K562 (cell line): ENCODE data around the gene ZC3H7B. TPM values are rescaled to one million over a fixed set of nuclear protein-coding genes. Genes with fewer than 3 reads are reported as not detected.

Experiments
- ATAC-seq: fragments of 200-7000 bp; cut with Tn5 transposase; 3 replicates; pipeline ENCODE4 v1.9.1; 2020; ENCODE audit warnings: moderate library complexity
- BruUV-seq: library from RNA; stranded (reverse); fragments of 400-500 nt; replicated peaks from 2 replicates; lab custom pipeline; 2021; lab: Mats Ljungman, UMichigan
- CTCF ChIA-PET: fragments of 300-600 bp; formaldehyde crosslinking; extraction: SDS; loops from one replicate; lab custom pipeline; 2021; ENCODE audit warnings: low intra/inter-chr PET ratio; lab: Yijun Ruan, JAX
- POLR2A ChIA-PET: fragments of 300-600, 350-650 bp; sonication (Branson Sonifier 250); formaldehyde crosslinking; extraction: SDS; loops from one replicate; lab custom pipeline; 2021; ENCODE audit warnings: antibody characterized with exemption, inconsistent platforms; lab: Yijun Ruan, JAX
- DNase-seq, 4 experiments: peaks; one replicate each; pipeline versions ENCODE4 v3.0.0 to v3.0.0-alpha.2; 2011 to 2018; ENCODE audit warnings: low spot score in 3 of 4, mixed read lengths in 3 of 4; ENCODE audit errors: extremely low read depth in 1 of 4
- FAIRE-seq: peaks from 2 replicates; lab custom pipeline; 2011; peaks lifted over from hg19 to GRCh38; lab: Jason Lieb, UNC
- H2AFZ ChIP-seq: 2 replicates; pipeline ENCODE4 v1.6.0; 2011; ENCODE audit warnings: low read depth, low read length, control low read depth, inconsistent platforms
- H3K27ac ChIP-seq: fragments of 200-600 bp; 3 replicates; pipeline ENCODE4 v1.8.0; 2011; ENCODE audit warnings: low read depth, mild to moderate bottlenecking, control low read depth, inconsistent platforms, low read length, moderate library complexity, mixed read lengths; ENCODE audit errors: extremely low read depth
- H3K27me3 ChIP-seq, 2 experiments: fragments of 300-600 bp in 1 of 2; 2 replicates in 1 of 2; 3 replicates in 1 of 2; pipeline versions ENCODE4 v1.6.0 to v1.8.0; 2011; ENCODE audit warnings: inconsistent platforms in 2 of 2, low read length in 2 of 2, mild to moderate bottlenecking in 1 of 2, mixed read lengths in 1 of 2, moderate library complexity in 1 of 2; ENCODE audit not compliant: control insufficient read depth in 2 of 2, insufficient read depth in 2 of 2
- H3K36me3 ChIP-seq: fragments of 300-600 bp; 3 replicates; pipeline ENCODE4 v1.8.0; 2011; ENCODE audit warnings: mild to moderate bottlenecking, low read length, inconsistent platforms; ENCODE audit not compliant: control insufficient read depth, insufficient read depth
- H3K4me1 ChIP-seq, 2 experiments: fragments of 200-600 bp in 1 of 2; replicated peaks in 1 of 2; 2 replicates in 1 of 2; 3 replicates in 1 of 2; pipeline versions ENCODE4 v1.5.1 to v1.8.0; 2011; ENCODE audit warnings: inconsistent platforms in 2 of 2, low read length in 2 of 2, mild to moderate bottlenecking in 1 of 2, mixed read lengths in 1 of 2, moderate library complexity in 1 of 2; ENCODE audit not compliant: control insufficient read depth in 2 of 2, insufficient read depth in 2 of 2
- H3K4me2 ChIP-seq: 2 replicates; pipeline ENCODE4 v1.6.1; 2011; ENCODE audit warnings: low read length, control low read depth, inconsistent platforms, mixed read lengths; ENCODE audit not compliant: insufficient read depth
- H3K4me3 ChIP-seq: fragments of 200-600 bp; sonication (generic), shearing (Covaris generic); 2 replicates; pipeline ENCODE4 v1.5.1; 2016; ENCODE audit warnings: control low read depth, inconsistent platforms
- H3K79me2 ChIP-seq: fragments of 200-600 bp; 3 replicates; pipeline ENCODE4 v1.8.0; 2011; ENCODE audit warnings: low read length, inconsistent platforms; ENCODE audit not compliant: control insufficient read depth, insufficient read depth
- H3K9ac ChIP-seq, 2 experiments: 2 replicates each; pipeline versions ENCODE4 v1.6.0 to v1.6.1; 2011; ENCODE audit warnings: low read depth in 2 of 2, low read length in 2 of 2, control low read depth in 1 of 2, inconsistent platforms in 1 of 2, mild to moderate bottlenecking in 1 of 2, mixed read lengths in 1 of 2; ENCODE audit not compliant: insufficient read depth in 1 of 2
- H3K9me1 ChIP-seq: one replicate; pipeline ENCODE4 v1.6.0; 2011; ENCODE audit warnings: inconsistent platforms, mild to moderate bottlenecking, low read length, moderate library complexity; ENCODE audit not compliant: control insufficient read depth, insufficient read depth
- H3K9me3 ChIP-seq: replicated peaks from 2 replicates; pipeline ENCODE4 v1.5.1; 2011; ENCODE audit warnings: low read depth, low read length, inconsistent platforms; ENCODE audit not compliant: control insufficient read depth, insufficient read depth
- H4K20me1 ChIP-seq: replicated peaks from 2 replicates; pipeline ENCODE4 v1.6.1; 2011; ENCODE audit warnings: low read length, inconsistent platforms, mixed read lengths; ENCODE audit not compliant: control insufficient read depth, insufficient read depth
- C11orf30 ChIP-seq: fragments of 450-650 bp; IDR thresholded peaks from 2 replicates; pipeline ENCODE4 v1.6.1; 2016; ENCODE audit warnings: low read depth, mild to moderate bottlenecking
- COPS2 ChIP-seq: fragments of 450-650 bp; conservative IDR thresholded peaks from 2 replicates; pipeline ENCODE4 v1.6.1; 2016; ENCODE audit warnings: mild to moderate bottlenecking, moderate library complexity
- CREB1 ChIP-seq, 2 experiments: sonication (generic) in 1 of 2; formaldehyde crosslinking in 1 of 2; IDR thresholded peaks; 2 replicates each; pipeline versions ENCODE4 v1.6.1 to v1.8.0; 2012 to 2022; ENCODE audit warnings: inconsistent platforms in 1 of 2, mild to moderate bottlenecking in 1 of 2, missing genetic modification reagents in 1 of 2, moderate library complexity in 1 of 2
- EGR1 ChIP-seq: fragments of 450-650 bp; conservative IDR thresholded peaks from 2 replicates; pipeline ENCODE4 v1.6.1; 2017; ENCODE audit warnings: mild to moderate bottlenecking
- MAFG ChIP-seq: fragments of 450-650 bp; conservative IDR thresholded peaks from 2 replicates; pipeline ENCODE4 v1.6.1; 2016; ENCODE audit warnings: missing genetic modification characterization, missing compliant biosample characterization
- MAX ChIP-seq: sonication (generic); formaldehyde crosslinking; IDR thresholded peaks from 2 replicates; pipeline ENCODE4 v1.9.0; 2022; ENCODE audit warnings: mild to moderate bottlenecking, missing genetic modification reagents
- NCOA6 ChIP-seq: fragments of 450-650 bp; IDR thresholded peaks from 2 replicates; pipeline ENCODE4 v1.6.1; 2017; ENCODE audit warnings: mild to moderate bottlenecking
- TCF7L2 ChIP-seq: fragments of 150-350 bp; IDR thresholded peaks from 2 replicates; pipeline ENCODE4 v1.6.1; 2016; ENCODE audit warnings: low read depth, mild to moderate bottlenecking, low read length, moderate library complexity
- ZFPM2 ChIP-seq: fragments of 250-450 bp; sonication (Bioruptor Pico); IDR thresholded peaks from 2 replicates; pipeline ENCODE4 v1.5.1; 2022; ENCODE audit warnings: mild to moderate bottlenecking
- ZNF232 ChIP-seq: sonication (generic); formaldehyde crosslinking; IDR thresholded peaks from 2 replicates; pipeline ENCODE4 v1.8.0; 2022; ENCODE audit warnings: mild to moderate bottlenecking, missing genetic modification reagents
- ZNF316 ChIP-seq: fragments of 450-650 bp; IDR thresholded peaks from 2 replicates; pipeline ENCODE4 v1.6.1; 2016
- WGBS: fragments of 100-300 bp; shearing (Covaris generic); methylation state at CpG from one replicate; pipeline ENCODE4 v1.1.6; 2016; ENCODE audit warnings: low coverage, mixed read lengths; ENCODE audit not compliant: insufficient coverage; ENCODE audit errors: missing lambda C conversion rate; 5-methylcytosine and 5-hydroxymethylcytosine counted together
- in situ Hi-C: fragments of 300-500 bp; cut with MboI; formaldehyde crosslinking; loops from 4 replicates; pipeline ENCODE4 v1.15.0; 2018; ENCODE audit warnings: inconsistent platforms, mixed read lengths
- intact Hi-C: fragments of 100-400 bp; cut with micrococcal nuclease; formaldehyde crosslinking; loops from 2 replicates; pipeline ENCODE4 v1.14.2; 2022
- polyA plus RNA-seq, 8 experiments: library from polyadenylated mRNA; depleted of rRNA in 4 of 8; stranded (reverse) in 5 of 8; unstranded in 3 of 8; fragments of >200 nt; fragmentation: Nextera tagmentation in 2 of 8; fragmentation: Illumina TruSeq in 1 of 8; extraction: Ambion mirVana in 2 of 8; extraction: Trizol in 1 of 8; gene quantifications; 2 replicates each; pipeline versions ENCODE4 v1.2.1 to v1.2.3, GENCODE V29; 2011 to 2014; ENCODE audit warnings: inconsistent platforms in 1 of 8, missing spikeins in 1 of 8
- total RNA-seq, 7 experiments: library from RNA; depleted of rRNA in 6 of 7; stranded (reverse); fragments of >200 nt in 6 of 7; fragmentation: Illumina TruSeq in 2 of 7; extraction: Trizol in 2 of 7; gene quantifications; 2 replicates each; pipeline versions ENCODE4 v1.2.1 to v1.2.3, GENCODE V29; 2011 to 2021; ENCODE audit warnings: low replicate concordance in 1 of 7
- TF ChIP-seq, protein P1 (sequence below): fragments of 250-450 bp; sonication (Bioruptor Pico); IDR thresholded peaks from 2 replicates; pipeline ENCODE4 v1.4.0; 2020; ENCODE audit warnings: borderline replicate concordance
- TF ChIP-seq, protein P2 (sequence below): IDR thresholded peaks from 3 replicates; pipeline ENCODE4 v1.6.1; 2011; ENCODE audit warnings: borderline replicate concordance, mild to moderate bottlenecking; ENCODE audit not compliant: insufficient read length, insufficient read depth

The ZC3H7B gene
- total and polyA plus RNA-seq, 9 of the 15 experiments (the other 6 are each of a cell fraction or from before 2014, with no cell fraction given): 0.07 to 49.8 (median 26.8) TPM

DNA sequence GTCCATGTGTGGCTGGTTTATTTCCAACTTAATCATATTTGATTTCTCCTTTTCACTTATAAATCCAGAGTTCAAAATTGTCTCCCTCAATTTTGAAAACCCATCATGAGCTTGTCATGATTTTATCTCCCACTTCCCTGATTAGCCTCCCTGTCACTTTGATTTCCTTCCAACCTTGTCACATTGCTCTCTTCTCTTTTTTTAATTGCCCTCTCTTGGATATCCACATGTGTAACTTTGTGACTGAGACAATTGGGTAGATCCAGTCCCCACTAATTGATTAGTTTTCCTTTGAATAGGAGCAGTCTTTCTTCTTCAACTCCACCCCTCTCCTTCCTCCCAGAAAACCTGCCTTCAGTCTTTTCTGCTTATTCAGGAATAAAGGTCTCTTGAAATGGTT, 82.8 kb downstream of the ZC3H7B start:
- Histone ChIP-seq H3K27me3 (no peaks in the 10 kb centered on the region), H3K27ac (no peak overlapping the region), H3K9me3 (no peaks in the 10 kb centered on the region), H3K9me1 (no peaks in the 10 kb centered on the region), H3K4me3 (no peak overlapping the region), H2AFZ (no peak overlapping the region), H4K20me1 (no peaks in the 10 kb centered on the region), H3K4me2 (no peak overlapping the region), H3K4me1 (peaks cover 2 to 25% of the 10 kb centered on the region in 2 experiments; a peak in 4 of 5 replicates), H3K79me2 (no peaks in the 10 kb centered on the region), H3K9ac (no peak overlapping the region), H3K36me3 (no peaks in the 10 kb centered on the region)
- BruUV-seq: no TSS peak
- TF ChIP-seq C11orf30 (no peak), ZNF316 (0 out of 2 replicates have a peak, but pooled peaks have one; percentile 13)
- ATAC-seq (no peak), FAIRE-seq (no peak), DNase-seq (no peak)
- in situ Hi-C loops (no loop called here), intact Hi-C loops (loop anchor here (5.0 kb wide), 1 partner anchor 97 kb away; the partner anchor contains the start of gene RANGAP1)
- ChIA-PET POLR2A (interaction anchor here (0.7 to 1.3 kb wide), 4 partner anchors 8 to 98 kb away, joined by 3 to 4 read pairs (median 3); partner anchors contain the start of genes ACO2, PHF5A and TOB2), CTCF (no interaction called here)

GRCh38 chr22:41387341-41387740, 86.0 kb downstream of the ZC3H7B start:
- TF ChIP-seq ZNF232 (CRISPR knock-in tag): no peak
- no peak for TF ChIP-seq CREB1 (IDR thresholded peaks at IDR 0.05)
- TF ChIP-seq CREB1 (CRISPR knock-in tag; IDR thresholded peaks at IDR 0.05): no peak
- TF ChIP-seq COPS2: no peak
- TF ChIP-seq EGR1: no peak
- TF ChIP-seq MAX: no peak
- no peak for TF ChIP-seq MAFG (tag)
- TF ChIP-seq, protein P1, sequence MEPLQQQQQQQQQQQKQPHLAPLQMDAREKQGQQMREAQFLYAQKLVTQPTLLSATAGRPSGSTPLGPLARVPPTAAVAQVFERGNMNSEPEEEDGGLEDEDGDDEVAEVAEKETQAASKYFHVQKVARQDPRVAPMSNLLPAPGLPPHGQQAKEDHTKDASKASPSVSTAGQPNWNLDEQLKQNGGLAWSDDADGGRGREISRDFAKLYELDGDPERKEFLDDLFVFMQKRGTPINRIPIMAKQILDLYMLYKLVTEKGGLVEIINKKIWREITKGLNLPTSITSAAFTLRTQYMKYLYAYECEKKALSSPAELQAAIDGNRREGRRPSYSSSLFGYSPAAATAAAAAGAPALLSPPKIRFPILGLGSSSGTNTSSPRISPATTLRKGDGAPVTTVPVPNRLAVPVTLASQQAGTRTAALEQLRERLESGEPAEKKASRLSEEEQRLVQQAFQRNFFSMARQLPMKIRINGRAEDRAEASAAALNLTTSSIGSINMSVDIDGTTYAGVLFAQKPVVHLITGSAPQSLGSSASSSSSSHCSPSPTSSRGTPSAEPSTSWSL: no peak
- TF ChIP-seq ZFPM2 (CRISPR knock-in tag): no peak
- no peak for TF ChIP-seq TCF7L2
- no peak for TF ChIP-seq NCOA6
- TF ChIP-seq, protein P2, sequence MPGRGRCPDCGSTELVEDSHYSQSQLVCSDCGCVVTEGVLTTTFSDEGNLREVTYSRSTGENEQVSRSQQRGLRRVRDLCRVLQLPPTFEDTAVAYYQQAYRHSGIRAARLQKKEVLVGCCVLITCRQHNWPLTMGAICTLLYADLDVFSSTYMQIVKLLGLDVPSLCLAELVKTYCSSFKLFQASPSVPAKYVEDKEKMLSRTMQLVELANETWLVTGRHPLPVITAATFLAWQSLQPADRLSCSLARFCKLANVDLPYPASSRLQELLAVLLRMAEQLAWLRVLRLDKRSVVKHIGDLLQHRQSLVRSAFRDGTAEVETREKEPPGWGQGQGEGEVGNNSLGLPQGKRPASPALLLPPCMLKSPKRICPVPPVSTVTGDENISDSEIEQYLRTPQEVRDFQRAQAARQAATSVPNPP: no peak
- TF ChIP-seq, all 486 proteins: peak for 0
- Histone ChIP-seq H3K4me2 (no peak overlapping the region), H3K9me1 (no peaks in the 10 kb centered on the region), H3K27me3 (no peaks in the 10 kb centered on the region), H3K4me3 (no peak overlapping the region), H3K9ac (peak overlapping the region in 1 of 2 experiments; percentile 20; a peak in 1 of 4 replicates), H3K4me1 (peaks cover 0 to 7% of the 10 kb centered on the region in 2 experiments; a peak in 3 of 5 replicates), H3K9me3 (no peaks in the 10 kb centered on the region), H3K27ac (no peak overlapping the region; the same call in 2 of the 3 replicates), H2AFZ (no peak overlapping the region), H3K79me2 (no peaks in the 10 kb centered on the region), H3K36me3 (no peaks in the 10 kb centered on the region), H4K20me1 (no peaks in the 10 kb centered on the region)
- 49% methylated on average over 4 of the region's 7 CpGs for WGBS
- CTCF ChIA-PET: no interaction called here
- in situ Hi-C loops: no loop called here
- FAIRE-seq (no peak), ATAC-seq (no peak), DNase-seq (no peak)
- POLR2A ChIA-PET: interaction anchor here (0.7 to 1.2 kb wide), 2 partner anchors 18 to 414 kb away, joined by 3 read pairs; no protein-coding TSS in a partner anchor
- BruUV-seq: no TSS peak
- intact Hi-C loops: no loop called here
